ENCODE results near the gene KCNA10. TPM values are rescaled to one million over a fixed set of nuclear protein-coding genes. Genes with fewer than 3 reads are reported as not detected.

The KCNA10 gene
- total and polyA plus RNA-seq, 2 of the 13 experiments (the other 11 are each of a cell fraction or from before 2014, with no cell fraction given) = not detected

GRCh38 chr1:110481968-110482623 is 36.9 kb downstream of the KCNA10 start (continued):
- TF ChIP-seq ZBTB10 (CRISPR knock-in tag; IDR thresholded peaks at IDR 0.05; ENCODE audit: borderline replicate concordance) = no peak

- ATAC-seq (no peak), DNase-seq (ENCODE audit: low spot score) (no peak), FAIRE-seq (no peak)
- H3K79me2 ChIP-seq (ENCODE audit: insufficient read depth, low read length) = no peaks in the 10 kb centered on the region
- intact Hi-C loops (cut with micrococcal nuclease; ENCODE audit: unreplicated experiment) = no loop called here
- H3K9me3 ChIP-seq (ENCODE audit: low read length) = no peaks in the 10 kb centered on the region
- no TSS peak for BruUV-seq (replicated peaks)
- H3K36me3 ChIP-seq (replicated peaks in 1 of 2; ENCODE audit: control insufficient read depth in 1 of 2, insufficient read depth in 2 of 2, low read length in 2 of 2) = no peaks in the 10 kb centered on the region
- H2AFZ ChIP-seq (ENCODE audit: low read length) = no peak overlapping the region
- no peak overlapping the region for H3K4me3 ChIP-seq (replicated peaks in 1 of 3; ENCODE audit: insufficient read depth in 1 of 3, low read depth in 2 of 3, low read length in 3 of 3)
- TF ChIP-seq SIX4 (CRISPR knock-in tag; IDR thresholded peaks at IDR 0.05) = no peak
- TF ChIP-seq ZNF883 (CRISPR knock-in tag; IDR thresholded peaks at IDR 0.05; ENCODE audit: not compliant biosample characterization) = no peak
- TF ChIP-seq HNF4G (IDR thresholded peaks at IDR 0.05; ENCODE audit: borderline replicate concordance, low read depth, low read length) = no peak
- no peak for TF ChIP-seq HNF4G (CRISPR knock-in tag; IDR thresholded peaks at IDR 0.05; ENCODE audit: borderline replicate concordance, low read depth)
- TF ChIP-seq ZNF3 (CRISPR knock-in tag; IDR thresholded peaks at IDR 0.05) = no peak
- no peak for TF ChIP-seq ZNF30 (CRISPR knock-in tag; IDR thresholded peaks at IDR 0.05)
- TF ChIP-seq ARID3A (IDR thresholded peaks at IDR 0.05; ENCODE audit: low read depth, low read length) = no peak
- no peak for TF ChIP-seq ZNF597 (CRISPR knock-in tag; IDR thresholded peaks at IDR 0.05)
- no peak for TF ChIP-seq SRSF4 (IDR thresholded peaks at IDR 0.05; ENCODE audit: low read depth, low read length, poor library complexity, severe bottlenecking)
- TF ChIP-seq ZFY (CRISPR knock-in tag; IDR thresholded peaks at IDR 0.05) = no peak
- no peak for TF ChIP-seq JDP2 (CRISPR knock-in tag; IDR thresholded peaks at IDR 0.05; ENCODE audit: borderline replicate concordance)
- no peak for TF ChIP-seq ZNF446 (CRISPR knock-in tag; IDR thresholded peaks at IDR 0.05)
- no peak for TF ChIP-seq CENPT (CRISPR knock-in tag; IDR thresholded peaks at IDR 0.05; ENCODE audit: low read depth)
- no CpG with 5 or more reads among the region's 4 CpGs for WGBS (ENCODE audit: low lambda C conversion rate)
- H3K27me3 ChIP-seq (ENCODE audit: control insufficient read depth in 1 of 2, insufficient read depth in 2 of 2, low read length in 2 of 2) = peaks cover 0 to 1% of the 10 kb centered on the region in 2 experiments; a peak in 1 of 5 replicates
- ChIA-PET POLR2A (no interaction called here), CTCF (ENCODE audit: low intra/inter-chr PET ratio, low total read pairs) (no interaction called here)
- no peak overlapping the region for H3K4me2 ChIP-seq (ENCODE audit: low read depth, low read length)
- H3K27ac ChIP-seq (ENCODE audit: extremely low read length, insufficient read depth, low read length) = no peak overlapping the region
- no peaks in the 10 kb centered on the region for H4K20me1 ChIP-seq (ENCODE audit: insufficient read depth, low read length)
- no peak overlapping the region for H3K9ac ChIP-seq (ENCODE audit: insufficient read depth, low read depth, low read length)
- no peaks in the 10 kb centered on the region for H3K4me1 ChIP-seq (ENCODE audit: insufficient read depth, low read length)
- in situ Hi-C loops (cut with HindIII; ENCODE audit: extremely low pct_ligation_motif_present, low pct_unique_long_range_greater_than_20kb) = no loop called here
These were observed 38.4 kb downstream of the KCNA10 start for GRCh38 chr1:110480356-110481096.

Data from HepG2 (cell line).